Neuronal stem cell (in vitro differentiated cells): ENCODE measurements around the gene PSAPL1.

Experiments used
- DNase-seq: peaks from one replicate; pipeline ENCODE4 v3.0.0-alpha.2; 2013; ENCODE audit warnings: low spot score
- H2AFZ ChIP-seq: one replicate; pipeline ENCODE4 v1.6.1; 2013; ENCODE audit warnings: mild to moderate bottlenecking, low read length, inconsistent platforms
- H2AK5ac ChIP-seq: 2 replicates; pipeline ENCODE4 v1.6.1; 2013; ENCODE audit warnings: low read depth, mild to moderate bottlenecking, inconsistent platforms, low read length, moderate library complexity, mixed read lengths
- H2BK120ac ChIP-seq: 2 replicates; pipeline ENCODE4 v1.6.1; 2013; ENCODE audit warnings: low read depth, mild to moderate bottlenecking, inconsistent platforms, low read length, moderate library complexity, mixed read lengths
- H2BK12ac ChIP-seq: one replicate; pipeline ENCODE4 v1.6.1; 2013; ENCODE audit warnings: low read length, inconsistent platforms
- H2BK15ac ChIP-seq: 2 replicates; pipeline ENCODE4 v1.6.1; 2013; ENCODE audit warnings: mild to moderate bottlenecking, low read length, inconsistent platforms, mixed read lengths
- H2BK5ac ChIP-seq: one replicate; pipeline ENCODE4 v1.6.1; 2013; ENCODE audit warnings: inconsistent platforms, mild to moderate bottlenecking, low read length, moderate library complexity
- H3K14ac ChIP-seq: one replicate; pipeline ENCODE4 v1.6.1; 2013; ENCODE audit warnings: low read length, inconsistent platforms
- H3K18ac ChIP-seq: 2 replicates; pipeline ENCODE4 v1.6.1; 2013; ENCODE audit warnings: low read length, inconsistent platforms
- H3K23ac ChIP-seq: 2 replicates; pipeline ENCODE4 v1.6.1; 2013; ENCODE audit warnings: low read depth, mild to moderate bottlenecking, mixed read lengths, low read length, inconsistent platforms; ENCODE audit not compliant: poor library complexity
- H3K27ac ChIP-seq: replicated peaks from 3 replicates; pipeline ENCODE4 v1.5.1; 2013; ENCODE audit warnings: low read length, inconsistent platforms
- H3K27me3 ChIP-seq, 3 experiments: 2 replicates each; pipeline ENCODE4 v1.6.1; 2013; ENCODE audit warnings: low read length in 3 of 3, mild to moderate bottlenecking in 2 of 3, inconsistent platforms in 1 of 3, low read depth in 1 of 3, mixed read lengths in 1 of 3, moderate library complexity in 1 of 3; ENCODE audit not compliant: control insufficient read depth in 3 of 3, insufficient read depth in 3 of 3
- H3K36me3 ChIP-seq, 2 donors: replicated peaks in 1 of 2; 2 replicates each; pipeline ENCODE4 v1.6.1; 2013; ENCODE audit warnings: low read length in 2 of 2; ENCODE audit not compliant: control insufficient read depth in 2 of 2, insufficient read depth in 2 of 2
- H3K4ac ChIP-seq: 2 replicates; pipeline ENCODE4 v1.6.1; 2013; ENCODE audit warnings: inconsistent platforms, mild to moderate bottlenecking, low read length, moderate library complexity
- H3K4me1 ChIP-seq, 2 donors: 1 replicate in 1 of 2; 2 replicates in 1 of 2; pipeline ENCODE4 v1.6.1; 2013; ENCODE audit warnings: low read length in 2 of 2, low read depth in 1 of 2; ENCODE audit not compliant: control insufficient read depth in 2 of 2, insufficient read depth in 1 of 2
- H3K4me2 ChIP-seq: one replicate; pipeline ENCODE4 v1.6.1; 2013; ENCODE audit warnings: mild to moderate bottlenecking, low read length, inconsistent platforms; ENCODE audit not compliant: insufficient read depth, poor library complexity, severe bottlenecking
- H3K4me3 ChIP-seq, 2 donors: 2 replicates each; pipeline ENCODE4 v1.5.1; 2013; ENCODE audit warnings: low read length in 2 of 2, mild to moderate bottlenecking in 2 of 2, inconsistent platforms in 1 of 2, moderate library complexity in 1 of 2
- H3K79me1 ChIP-seq: one replicate; pipeline ENCODE4 v1.6.1; 2013; ENCODE audit warnings: low read depth, mild to moderate bottlenecking, inconsistent platforms, low read length, moderate library complexity
- H3K9ac ChIP-seq: one replicate; pipeline ENCODE4 v1.6.1; 2013; ENCODE audit warnings: mild to moderate bottlenecking, low read depth, low read length, inconsistent platforms; ENCODE audit not compliant: poor library complexity
- H3K9me3 ChIP-seq, 2 donors: replicated peaks in 1 of 2; 2 replicates each; pipeline versions ENCODE3 to v1.6.1; 2013; ENCODE audit warnings: low read length in 2 of 2, mild to moderate bottlenecking in 2 of 2, inconsistent platforms in 1 of 2, low read depth in 1 of 2, mixed read lengths in 1 of 2, moderate library complexity in 1 of 2; ENCODE audit not compliant: control insufficient read depth in 2 of 2, insufficient read depth in 1 of 2
- H4K8ac ChIP-seq: one replicate; pipeline ENCODE4 v1.6.1; 2013; ENCODE audit warnings: low read depth, mild to moderate bottlenecking, inconsistent platforms, low read length, moderate library complexity
- H4K91ac ChIP-seq: one replicate; pipeline ENCODE4 v1.6.1; 2013; ENCODE audit warnings: low read length, low read depth, mild to moderate bottlenecking, inconsistent platforms; ENCODE audit not compliant: poor library complexity
- WGBS, 2 donors: extraction: QIAGEN DNeasy Blood & Tissue Kit; methylation state at CpG; one replicate each; pipeline ENCODE4 v1.1.7; 2013; ENCODE audit warnings: missing lambda C conversion rate in 2 of 2, mixed read lengths in 1 of 2; ENCODE audit not compliant: insufficient read length in 2 of 2, insufficient replicate concordance in 1 of 2; ENCODE audit errors: extremely low coverage in 2 of 2; 5-methylcytosine and 5-hydroxymethylcytosine counted together

Gene PSAPL1

GRCh38 chr4:7439699-7440098 lies 5.0 kb upstream of the PSAPL1 start:
- no peak overlapping the region for H3K18ac ChIP-seq
- DNase-seq = no peak

GRCh38 chr4:7436256-7436655 lies 1.5 kb upstream of the PSAPL1 start:
- no peak overlapping the region for H2AK5ac ChIP-seq
- H2BK5ac ChIP-seq = no peak overlapping the region
- peak overlapping the region; percentile 32 for H3K18ac ChIP-seq
- H3K4me2 ChIP-seq = no peak overlapping the region
- H4K91ac ChIP-seq = no peak overlapping the region
- H3K14ac ChIP-seq = no peak overlapping the region
- H3K4ac ChIP-seq = no peak overlapping the region
- H3K4me1 ChIP-seq = peaks cover 0 to 14% of the 10 kb centered on the region in 2 donors
- H3K23ac ChIP-seq = no peak overlapping the region
- H4K8ac ChIP-seq = no peak overlapping the region
- no peak for DNase-seq
- peak overlapping the region; percentile 28 for H2BK15ac ChIP-seq
- H3K79me1 ChIP-seq = no peaks in the 10 kb centered on the region
- H2AFZ ChIP-seq = no peak overlapping the region
- no peaks in the 10 kb centered on the region for H3K36me3 ChIP-seq
- H3K4me3 ChIP-seq = no peak overlapping the region
- no peak overlapping the region for H3K27ac ChIP-seq
- H3K27me3 ChIP-seq = no peaks in the 10 kb centered on the region
- no peak overlapping the region for H2BK120ac ChIP-seq
- H2BK12ac ChIP-seq = no peak overlapping the region
- no peak overlapping the region for H3K9ac ChIP-seq
- peaks cover 0 to 5% of the 10 kb centered on the region in 2 donors for H3K9me3 ChIP-seq
- no CpG with 5 or more reads among the region's 13 CpGs for WGBS, 2 donors

More at GRCh38 chr4:7439699-7440098, 5.0 kb upstream of the PSAPL1 start:
- H2BK120ac ChIP-seq = no peak overlapping the region
- no peak overlapping the region for H2BK15ac ChIP-seq
- H4K91ac ChIP-seq = no peak overlapping the region
- no peak overlapping the region for H3K27ac ChIP-seq
- H3K4ac ChIP-seq = no peak overlapping the region
- no peak overlapping the region for H2AK5ac ChIP-seq
- H2BK5ac ChIP-seq = no peak overlapping the region
- H3K9me3 ChIP-seq = peaks cover 0 to 5% of the 10 kb centered on the region in 2 donors
- no peak overlapping the region for H3K9ac ChIP-seq
- no peak overlapping the region for H3K4me2 ChIP-seq
- H3K4me1 ChIP-seq = peaks cover 0 to 18% of the 10 kb centered on the region in 2 donors
- H3K14ac ChIP-seq = no peak overlapping the region
- no CpG with 5 or more reads among the region's 2 CpGs for WGBS, 2 donors
- H2BK12ac ChIP-seq = no peak overlapping the region
- no peak overlapping the region for H4K8ac ChIP-seq
- H3K36me3 ChIP-seq = no peaks in the 10 kb centered on the region
- no peaks in the 10 kb centered on the region for H3K27me3 ChIP-seq
- no peaks in the 10 kb centered on the region for H3K79me1 ChIP-seq
- H2AFZ ChIP-seq = no peak overlapping the region
- H3K23ac ChIP-seq = no peak overlapping the region
- no peak overlapping the region for H3K4me3 ChIP-seq

GRCh38 chr4:7435471-7436061 lies 836 bp upstream of the PSAPL1 start:
- no peak for DNase-seq
- H4K91ac ChIP-seq = no peak overlapping the region
- H2AK5ac ChIP-seq = peak overlapping the region; percentile 71

GRCh38 chr4:7434141-7434765 lies 477 bp downstream of the PSAPL1 start:
- Histone ChIP-seq H2AK5ac (peak overlapping the region; percentile 96), H3K4ac (no peak overlapping the region), H3K4me2 (no peak overlapping the region), H3K9me3 (peaks cover 0 to 2% of the 10 kb centered on the region in 2 donors), H4K91ac (no peak overlapping the region), H3K36me3 (no peaks in the 10 kb centered on the region), H3K4me3 (no peak overlapping the region), H2BK12ac (peak overlapping the region; percentile 60), H3K18ac (peak overlapping the region; percentile 83), H3K27ac (no peak overlapping the region), H2BK5ac (no peak overlapping the region), H3K79me1 (no peaks in the 10 kb centered on the region), H2BK120ac (no peak overlapping the region), H3K23ac (no peak overlapping the region), H4K8ac (no peak overlapping the region), H3K9ac (no peak overlapping the region), H3K4me1 (peaks cover 0 to 18% of the 10 kb centered on the region in 2 donors), H2BK15ac (peak overlapping the region; percentile 26), H2AFZ (no peak overlapping the region), H3K27me3 (no peaks in the 10 kb centered on the region), H3K14ac (no peak overlapping the region)
- DNase-seq = no peak
- no CpG with 5 or more reads among the region's 26 CpGs for WGBS, 2 donors

More at GRCh38 chr4:7435471-7436061, 836 bp upstream of the PSAPL1 start:
- Histone ChIP-seq H3K79me1 (no peaks in the 10 kb centered on the region), H4K8ac (no peak overlapping the region), H3K4me2 (no peak overlapping the region), H2BK12ac (no peak overlapping the region), H2AFZ (no peak overlapping the region), H3K9me3 (peaks cover 0 to 5% of the 10 kb centered on the region in 2 donors), H3K27me3 (no peaks in the 10 kb centered on the region), H3K4me1 (peaks cover 0 to 15% of the 10 kb centered on the region in 2 donors), H3K36me3 (no peaks in the 10 kb centered on the region), H3K27ac (no peak overlapping the region), H2BK5ac (no peak overlapping the region), H2BK15ac (peak overlapping the region; percentile 47), H3K9ac (no peak overlapping the region), H3K14ac (no peak overlapping the region), H3K18ac (peak overlapping the region; percentile 66), H3K23ac (no peak overlapping the region), H3K4me3 (no peak overlapping the region), H3K4ac (no peak overlapping the region), H2BK120ac (no peak overlapping the region)
- no CpG with 5 or more reads among the region's 11 CpGs for WGBS, 2 donors
